NCI-H1694 (cell line): ENCODE data around the gene SPPL2A.

Experiments used
- DNase-seq: peaks from one replicate; lab custom pipeline; 2025; lab: John Stamatoyannopoulos, UW

Gene SPPL2A

DNA sequence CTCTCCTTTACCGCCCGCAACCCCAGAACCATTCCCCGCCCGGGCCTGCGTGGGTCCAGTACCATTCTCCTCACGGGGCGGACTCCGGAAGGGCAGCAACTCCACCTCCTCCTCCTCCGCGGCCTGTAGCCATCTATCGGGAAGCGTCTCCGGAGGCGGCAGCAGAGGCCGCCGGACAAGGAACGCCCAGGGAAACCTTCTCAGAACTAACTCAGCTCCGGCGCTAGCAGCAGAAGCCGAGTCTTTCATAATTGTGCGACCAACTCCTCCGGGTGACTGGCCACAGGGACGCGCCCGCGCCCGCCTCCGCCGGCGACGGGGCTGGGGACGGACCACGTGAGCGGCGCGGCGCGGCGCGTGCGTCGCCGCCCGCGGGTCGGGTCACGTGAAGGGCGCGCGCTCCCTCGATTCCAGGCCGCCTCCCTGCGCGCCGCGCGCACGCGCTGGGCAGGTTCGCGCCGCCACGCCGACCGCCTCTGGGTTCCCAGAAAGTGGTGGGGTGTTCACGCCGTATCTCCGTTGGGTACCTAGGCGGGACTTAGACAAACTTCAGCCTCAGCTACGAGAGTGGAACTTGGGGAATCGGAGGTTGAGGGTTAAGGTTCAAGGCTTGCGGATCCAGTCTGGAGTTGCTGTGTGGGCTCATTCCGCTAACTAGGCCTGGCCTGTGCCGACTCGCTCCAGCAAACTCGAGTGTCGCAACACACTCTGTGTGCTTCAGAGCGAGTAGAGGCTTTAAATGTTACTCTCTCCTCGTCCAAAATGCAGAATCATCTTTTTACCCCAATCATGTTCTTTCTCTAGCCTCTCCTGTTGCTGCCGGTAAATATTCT lies 78.8 kb downstream of the SPPL2A start, which contains the start of gene TRPM7:
TRPM7 (minus strand) TSS at position 329 of the 833 bp plus-strand sequence; CDS start at position 65, 264 bp downstream.
- DNase-seq = peak; percentile 44

DNA sequence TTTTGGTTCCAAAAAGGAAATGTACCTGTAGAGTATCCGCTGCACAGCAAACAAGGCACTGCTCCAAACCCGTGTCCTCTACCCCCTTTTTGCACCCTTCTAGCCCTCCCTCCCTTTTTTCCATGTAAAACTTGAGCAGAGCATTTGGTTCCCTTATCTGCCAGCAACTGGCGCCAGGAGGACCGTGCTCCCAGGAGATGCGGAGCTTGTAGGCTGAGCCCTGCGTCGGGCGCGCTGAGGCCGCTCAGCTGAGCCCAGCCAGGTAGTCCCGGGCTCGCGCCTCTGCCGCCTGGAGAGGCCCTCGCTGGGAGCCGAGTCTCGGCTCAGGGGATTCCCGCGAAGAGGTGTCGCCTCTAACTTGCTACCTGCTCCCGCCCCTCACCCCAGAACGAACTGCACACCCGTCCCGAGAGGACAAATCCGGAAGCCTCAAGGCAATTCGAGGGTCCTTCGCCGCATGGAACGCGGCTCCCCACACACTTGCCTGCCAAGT lies 79.5 kb downstream of the SPPL2A start:
- peak; percentile 6 for DNase-seq

DNA sequence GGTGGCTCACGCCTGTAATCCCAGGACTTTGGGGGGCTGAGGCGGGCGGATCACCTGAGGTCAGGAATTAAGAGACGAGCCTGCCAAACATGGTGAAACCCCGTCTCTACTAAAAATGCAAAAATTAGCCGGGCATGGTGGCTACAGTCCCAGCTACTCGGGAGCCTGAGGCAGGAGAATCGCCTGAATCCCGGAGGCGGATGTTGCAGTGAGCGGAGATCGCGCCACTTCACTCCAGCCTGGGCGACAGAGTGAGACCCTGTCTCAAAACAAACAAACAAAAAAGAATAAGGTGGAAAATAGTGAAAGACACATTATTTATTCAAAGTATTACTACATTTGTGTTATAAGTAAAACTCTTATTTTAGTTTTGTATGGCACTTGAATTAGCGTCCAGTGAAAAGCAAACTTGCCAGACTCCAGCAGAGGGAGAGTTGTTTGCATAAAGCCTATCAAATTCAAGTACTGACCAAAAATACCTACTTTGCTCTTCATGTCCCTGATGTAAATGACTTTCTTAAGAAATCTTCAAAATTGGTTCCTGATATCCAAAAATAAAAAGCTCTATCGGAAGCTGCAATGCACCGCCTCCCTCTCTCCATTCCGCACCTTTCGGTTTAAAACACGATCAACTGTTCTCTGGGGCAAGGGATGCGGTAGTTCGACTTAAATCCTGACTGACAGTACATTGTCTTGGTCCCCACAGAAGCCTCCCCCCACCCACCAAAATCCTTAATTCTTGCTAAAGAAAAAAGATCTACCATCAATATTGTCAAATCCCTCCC lies 80.1 kb downstream of the SPPL2A start:
- DNase-seq = no peak

DNA sequence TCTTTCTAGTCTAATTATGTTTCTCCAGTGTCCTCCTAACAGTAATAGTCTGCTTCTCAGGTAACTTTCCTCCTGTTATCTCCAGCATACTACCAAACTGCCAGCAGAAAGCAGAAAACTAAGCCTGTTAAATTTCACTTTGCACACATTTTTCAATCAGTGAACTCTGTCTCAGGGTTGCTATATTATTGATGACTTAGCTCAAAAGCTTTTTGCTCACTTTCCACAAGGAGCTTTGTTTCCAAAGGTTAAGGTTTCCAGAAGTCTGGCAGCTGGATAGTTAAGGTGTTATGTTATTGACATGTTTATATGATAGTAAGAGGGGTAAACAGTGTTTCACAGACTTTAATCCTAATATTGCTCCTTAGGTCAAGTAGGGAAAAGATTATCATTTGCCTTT lies 84.0 kb downstream of the SPPL2A start:
- DNase-seq = no peak

DNA sequence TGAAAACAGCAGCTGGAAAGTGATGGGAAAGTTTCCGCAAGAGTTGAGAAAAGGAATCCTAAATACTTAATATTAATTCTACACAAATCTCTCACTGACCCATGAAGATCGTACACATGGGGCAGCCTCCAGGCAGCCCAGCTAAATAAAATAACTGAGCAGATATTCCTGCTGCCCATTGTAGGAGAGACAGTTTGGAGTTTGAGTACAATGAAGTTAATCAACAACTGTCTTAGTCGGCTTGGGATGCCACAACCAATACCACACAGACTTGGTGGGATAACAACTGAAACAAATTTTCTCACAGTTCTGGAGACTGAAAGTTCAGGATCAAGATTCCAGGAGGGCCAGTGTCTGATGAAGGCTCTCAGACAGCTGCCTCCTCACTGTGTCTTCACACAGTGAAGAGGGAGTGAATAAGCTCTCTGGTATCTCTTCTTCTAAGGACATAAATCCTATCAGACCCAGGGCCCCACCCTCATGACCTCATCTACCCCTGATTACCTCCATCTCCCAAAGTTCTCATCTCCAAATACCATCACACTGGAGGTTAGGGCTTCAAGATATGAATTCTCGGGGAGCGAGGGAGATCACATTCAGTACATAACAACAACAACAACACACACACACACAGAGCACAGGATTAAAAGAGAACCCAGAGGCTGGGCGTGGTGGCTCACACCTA lies 88.6 kb downstream of the SPPL2A start:
- DNase-seq = no peak

DNA sequence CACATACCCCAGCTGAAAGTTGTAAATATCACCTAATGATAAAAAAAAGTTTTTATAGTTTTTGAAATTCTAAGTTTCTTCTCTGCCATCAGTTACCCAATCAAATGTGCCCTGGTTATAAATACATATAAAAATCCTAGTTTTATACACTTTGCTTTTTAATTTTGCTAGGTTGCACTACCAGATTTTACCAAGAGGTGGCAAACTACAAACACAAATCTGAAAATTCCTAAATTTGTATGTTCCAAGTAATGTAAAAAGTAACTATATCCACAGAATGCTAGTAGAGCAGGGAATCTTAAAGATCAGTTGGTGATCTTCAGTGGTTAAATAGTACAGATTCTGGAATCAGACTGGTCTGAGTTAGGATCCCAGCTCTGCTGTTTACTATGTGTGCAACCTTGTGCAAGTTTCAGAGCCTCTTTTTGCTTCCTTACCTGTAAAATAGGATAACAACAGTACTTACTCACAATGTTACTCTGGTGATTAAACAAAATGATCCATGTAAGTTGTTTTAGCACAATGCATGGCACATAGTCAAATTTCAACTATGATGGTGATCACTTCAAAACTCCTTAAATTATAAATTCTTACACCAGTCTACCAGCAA lies 89.9 kb downstream of the SPPL2A start:
- DNase-seq = peak; percentile 33

DNA sequence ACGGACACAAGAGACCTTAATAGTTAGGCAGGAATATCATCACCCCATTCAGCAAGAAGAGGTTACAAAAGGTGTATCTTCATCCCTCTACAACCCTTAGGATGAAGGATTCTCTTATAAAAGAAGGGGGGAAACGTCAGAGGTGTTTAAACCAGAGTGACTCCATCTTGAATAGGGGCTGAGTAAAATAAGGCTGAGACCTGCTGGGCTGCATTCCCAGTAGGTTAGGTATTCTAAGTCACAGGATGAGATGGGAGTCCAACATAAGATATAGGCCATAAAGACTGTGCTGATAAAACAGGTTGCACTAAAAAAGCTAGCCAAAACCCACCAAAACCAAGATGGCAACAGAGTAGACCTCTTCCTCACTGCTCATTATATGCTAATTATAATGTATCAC lies 95.4 kb downstream of the SPPL2A start:
- no peak for DNase-seq

DNA sequence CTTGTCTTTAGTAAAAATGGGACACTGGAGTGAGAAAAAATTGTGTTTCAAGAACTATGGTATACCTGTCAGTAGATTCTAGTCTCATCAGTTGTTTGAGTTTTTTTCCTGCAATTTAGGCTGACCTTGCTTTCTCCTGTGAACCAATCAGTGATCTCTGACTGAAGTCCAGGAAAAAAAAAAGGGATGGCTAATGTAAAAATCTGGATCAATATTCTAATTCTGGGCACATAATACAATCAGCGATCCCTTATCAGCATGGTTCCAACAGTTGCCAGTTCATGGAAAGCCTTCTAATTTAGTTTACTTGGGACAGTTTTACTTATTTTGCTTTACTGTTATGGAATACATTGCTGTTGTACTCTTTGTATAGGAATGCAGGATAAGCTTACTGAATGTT lies 95.9 kb downstream of the SPPL2A start:
- DNase-seq = no peak

DNA sequence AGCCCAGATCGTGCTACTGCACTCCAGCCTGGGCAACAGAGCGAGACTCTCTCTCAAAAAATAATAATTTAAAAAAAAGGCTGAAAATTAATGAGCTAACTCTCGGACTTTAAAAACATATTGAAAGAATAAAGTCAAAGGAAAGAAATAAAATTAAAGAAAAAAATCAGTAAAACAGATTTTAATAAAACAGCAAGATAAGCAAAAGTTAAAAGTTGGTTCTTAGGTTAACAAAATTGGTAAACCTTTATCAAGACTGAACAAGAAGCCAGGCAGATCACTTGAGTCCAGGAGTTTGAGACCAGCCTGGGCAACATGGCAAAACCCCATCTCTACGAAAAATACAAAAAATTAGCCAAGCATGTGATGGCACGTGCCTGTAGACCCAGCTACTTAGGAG lies 99.6 kb downstream of the SPPL2A start:
- DNase-seq = no peak

DNA sequence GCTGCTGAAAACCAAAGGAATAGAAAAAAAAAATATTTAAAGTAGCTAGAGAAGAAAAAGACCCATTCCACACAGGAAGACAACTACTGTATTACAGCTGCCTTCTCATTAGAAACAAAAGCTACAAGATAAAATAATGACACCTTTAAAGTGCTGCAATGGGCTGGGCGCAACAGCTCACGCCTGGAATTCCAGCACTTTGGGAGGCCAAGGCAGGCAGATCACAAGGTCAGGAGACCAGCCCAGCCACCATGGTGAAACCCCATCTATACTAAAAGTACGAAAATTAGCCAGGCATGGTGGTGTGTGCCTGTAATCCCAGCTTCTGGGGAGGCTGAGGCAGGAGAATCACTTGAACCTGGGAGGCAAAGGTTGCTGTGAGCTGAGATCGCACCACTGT lies 110.0 kb downstream of the SPPL2A start:
- DNase-seq = no peak

DNA sequence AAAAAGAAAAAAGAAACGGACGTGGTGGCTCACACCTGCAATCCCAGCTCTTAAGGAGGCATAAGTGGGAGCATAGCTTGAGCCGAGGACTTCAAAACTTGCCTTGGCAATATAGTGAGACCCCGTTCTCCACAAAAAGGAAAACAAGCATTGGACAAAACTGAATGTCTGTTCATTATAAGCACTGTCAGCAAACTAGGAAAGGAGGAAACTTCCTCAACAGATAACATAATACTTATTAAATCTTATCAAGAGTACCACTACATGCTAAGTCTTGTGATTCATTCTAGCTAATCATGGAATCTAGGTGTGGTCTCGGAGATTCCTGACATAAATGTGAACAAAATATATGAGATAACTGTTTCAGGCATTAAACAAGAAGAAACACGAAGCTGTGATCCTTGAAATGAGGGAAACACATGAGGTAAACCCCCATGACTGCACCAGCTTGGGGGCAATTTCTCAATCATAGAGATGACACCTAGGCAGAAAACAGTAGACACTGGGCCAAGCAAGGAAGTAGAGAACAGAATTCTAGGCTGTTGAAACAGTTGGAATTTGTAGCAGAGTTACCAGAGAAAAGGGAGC lies 112.3 kb downstream of the SPPL2A start:
- no peak for DNase-seq

DNA sequence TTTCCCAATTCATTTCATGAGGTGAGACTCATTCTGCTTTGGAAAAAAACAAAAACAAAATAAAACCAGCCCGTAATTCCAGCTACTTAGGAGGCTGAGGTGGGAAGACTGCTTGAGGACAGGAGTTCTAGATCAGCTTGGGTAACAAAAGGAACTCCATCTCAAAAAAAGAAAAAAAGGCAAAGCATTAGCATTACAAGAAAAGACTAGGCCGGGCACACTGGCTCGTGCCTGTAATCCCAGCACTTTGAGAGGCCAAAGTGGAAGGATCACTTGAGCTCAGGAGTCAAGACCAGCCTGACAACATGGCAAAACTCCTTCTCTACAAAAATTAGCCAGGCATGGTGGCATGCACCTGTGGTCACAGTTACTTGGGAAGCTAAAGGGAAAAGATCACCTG lies 112.8 kb downstream of the SPPL2A start:
- no peak for DNase-seq
